ENCODE results near the gene ZMIZ1.

Gene ZMIZ1

DNA sequence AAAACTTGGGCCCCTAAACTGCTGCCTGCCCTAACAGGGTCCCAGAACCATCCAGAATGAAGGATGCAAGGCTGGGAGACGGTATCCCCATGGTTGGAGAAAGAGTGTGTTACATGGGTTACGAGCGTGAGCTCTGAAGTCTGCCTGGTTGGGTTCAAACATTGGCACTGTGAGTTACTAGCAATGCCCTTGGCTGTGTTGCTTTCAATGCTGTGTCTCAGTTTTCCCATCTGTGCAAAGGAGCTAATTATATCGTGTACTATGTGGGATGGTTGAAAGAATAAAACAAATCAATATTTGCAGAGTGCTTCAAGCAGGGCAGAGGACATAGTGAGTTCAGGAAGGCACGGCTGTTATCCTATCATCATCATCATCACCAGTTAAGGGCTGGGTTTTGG lies 114.7 kb downstream of the ZMIZ1 start:
- DNase-seq (ENCODE audit: low spot score) = no peak
- TF ChIP-seq, protein P1, sequence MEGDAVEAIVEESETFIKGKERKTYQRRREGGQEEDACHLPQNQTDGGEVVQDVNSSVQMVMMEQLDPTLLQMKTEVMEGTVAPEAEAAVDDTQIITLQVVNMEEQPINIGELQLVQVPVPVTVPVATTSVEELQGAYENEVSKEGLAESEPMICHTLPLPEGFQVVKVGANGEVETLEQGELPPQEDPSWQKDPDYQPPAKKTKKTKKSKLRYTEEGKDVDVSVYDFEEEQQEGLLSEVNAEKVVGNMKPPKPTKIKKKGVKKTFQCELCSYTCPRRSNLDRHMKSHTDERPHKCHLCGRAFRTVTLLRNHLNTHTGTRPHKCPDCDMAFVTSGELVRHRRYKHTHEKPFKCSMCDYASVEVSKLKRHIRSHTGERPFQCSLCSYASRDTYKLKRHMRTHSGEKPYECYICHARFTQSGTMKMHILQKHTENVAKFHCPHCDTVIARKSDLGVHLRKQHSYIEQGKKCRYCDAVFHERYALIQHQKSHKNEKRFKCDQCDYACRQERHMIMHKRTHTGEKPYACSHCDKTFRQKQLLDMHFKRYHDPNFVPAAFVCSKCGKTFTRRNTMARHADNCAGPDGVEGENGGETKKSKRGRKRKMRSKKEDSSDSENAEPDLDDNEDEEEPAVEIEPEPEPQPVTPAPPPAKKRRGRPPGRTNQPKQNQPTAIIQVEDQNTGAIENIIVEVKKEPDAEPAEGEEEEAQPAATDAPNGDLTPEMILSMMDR (IDR thresholded peaks at IDR 0.05; ENCODE audit: extremely low read depth, missing control alignments) = no peak

DNA sequence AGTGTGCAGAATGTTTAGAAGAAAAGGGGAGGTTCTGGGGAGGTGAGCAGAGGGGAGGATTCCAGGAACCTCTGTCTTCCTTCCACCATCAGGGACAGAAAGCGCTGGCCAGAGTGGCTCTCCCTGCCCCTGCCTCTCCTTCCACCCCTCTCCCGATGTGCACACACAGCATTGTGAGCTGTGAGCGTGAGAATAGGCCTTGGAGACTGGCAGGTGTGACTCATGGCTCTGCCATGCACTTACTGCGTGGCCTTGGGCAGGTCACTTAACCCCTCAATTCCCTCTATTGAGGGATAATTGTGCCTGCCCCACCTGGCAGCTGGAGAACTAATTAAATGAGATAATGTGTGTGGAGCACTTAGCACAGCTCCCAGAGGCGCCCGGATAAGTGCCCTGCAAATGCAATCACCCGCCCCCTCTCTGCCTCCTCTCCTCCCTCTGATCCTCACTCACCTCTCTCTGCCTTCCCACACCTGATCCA lies 115.4 kb downstream of the ZMIZ1 start:
- no peak for DNase-seq (ENCODE audit: low spot score)

GRCh38 chr10:79184657-79185056 lies 115.9 kb downstream of the ZMIZ1 start:
- TF ChIP-seq, protein P1 (IDR thresholded peaks at IDR 0.05; ENCODE audit: extremely low read depth, missing control alignments) = no peak
- DNase-seq (ENCODE audit: low spot score) = no peak

More for the DNA sequence above, 115.4 kb downstream of the ZMIZ1 start:
- TF ChIP-seq, protein P1 (IDR thresholded peaks at IDR 0.05; ENCODE audit: extremely low read depth, missing control alignments) = no peak

DNA sequence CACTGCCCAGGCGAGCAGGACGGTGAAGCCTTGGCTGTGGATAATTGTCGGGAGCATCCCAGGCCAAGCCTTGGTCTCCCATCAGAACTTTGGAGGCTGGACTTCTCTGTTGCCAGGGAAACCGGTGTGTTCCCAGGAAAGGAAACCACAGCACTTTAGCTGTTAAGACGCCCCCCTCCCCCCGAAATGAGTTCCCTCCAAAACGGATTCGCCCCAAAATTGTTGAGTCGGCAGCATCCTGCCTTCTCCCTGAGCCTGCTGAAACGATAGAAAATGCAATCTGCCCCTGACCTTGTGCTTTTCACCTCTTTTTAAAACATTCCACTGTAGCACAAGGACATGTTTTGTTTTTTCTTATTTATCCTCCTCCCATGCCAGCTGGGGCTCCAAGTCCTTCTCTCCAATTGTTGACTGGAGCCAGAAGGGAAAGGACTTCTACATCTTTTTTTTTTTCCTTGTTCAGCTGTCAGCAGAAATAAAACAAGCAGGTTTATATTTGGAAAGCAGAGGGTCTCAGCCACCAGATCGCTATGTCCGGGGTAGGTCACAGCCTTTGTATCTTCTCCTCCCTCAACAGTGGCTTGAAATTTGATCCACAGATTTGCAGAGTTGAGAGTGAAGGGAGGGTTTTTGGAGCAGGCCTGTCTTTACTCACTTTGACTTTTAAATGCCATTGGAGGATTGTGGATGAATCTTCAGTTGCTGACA lies 116.5 kb downstream of the ZMIZ1 start:
- no peak for DNase-seq (ENCODE audit: low spot score)
- TF ChIP-seq, protein P1 (IDR thresholded peaks at IDR 0.05; ENCODE audit: extremely low read depth, missing control alignments) = no peak

- TF ChIP-seq, protein P1 (IDR thresholded peaks at IDR 0.05; ENCODE audit: extremely low read depth, missing control alignments) = no peak
Observed at GRCh38 chr10:79185796-79186374, 117.1 kb downstream of the ZMIZ1 start.

DNA sequence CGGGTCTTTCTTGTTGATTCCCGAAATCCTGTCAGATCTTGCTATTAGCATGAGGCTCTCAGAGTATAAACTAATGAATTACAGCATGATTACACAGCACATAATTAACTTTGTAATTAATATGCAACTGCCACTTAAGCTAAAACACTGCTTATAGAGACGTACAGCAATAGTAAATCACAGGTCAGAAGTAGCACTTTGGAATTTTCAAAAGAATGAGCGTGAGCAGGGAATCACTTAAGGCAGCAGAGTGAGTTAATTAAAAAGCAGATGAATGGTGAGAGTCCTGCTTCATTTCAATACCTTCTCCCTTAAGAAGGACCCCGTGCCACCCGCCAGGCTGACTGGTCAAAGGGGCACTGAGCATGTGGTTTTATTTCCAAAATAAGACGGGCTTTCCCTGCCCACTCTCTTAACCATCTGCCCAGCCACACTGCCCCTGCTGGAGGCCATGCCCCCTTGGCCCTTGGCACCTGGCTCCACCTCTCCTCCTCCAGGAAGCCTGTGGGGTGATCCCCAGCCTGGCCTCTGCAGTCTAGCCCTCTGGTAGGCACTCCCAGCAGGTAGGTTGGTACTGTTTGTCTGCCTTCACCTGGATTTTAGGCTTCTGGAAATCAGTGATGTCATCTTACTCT lies 117.8 kb downstream of the ZMIZ1 start:
- DNase-seq (ENCODE audit: low spot score) = no peak
- TF ChIP-seq, protein P1 (IDR thresholded peaks at IDR 0.05; ENCODE audit: extremely low read depth, missing control alignments) = no peak

More at GRCh38 chr10:79185796-79186374, 117.1 kb downstream of the ZMIZ1 start:
- DNase-seq (ENCODE audit: low spot score) = no peak
